Vein endothelial cell (primary cell): Measurements from ENCODE around the gene ANKRD12. TPM values are rescaled to one million over a fixed set of nuclear protein-coding genes. Genes with fewer than 3 reads are reported as not detected.

Experiments
- small RNA-seq: library from RNA; depleted of rRNA; stranded (forward); fragments of <200 nt; gene quantifications from one replicate; pipeline ENCODE3, GENCODE V24; 2012
- total RNA-seq: library from RNA; depleted of rRNA; stranded (reverse); fragments of >200 nt; gene quantifications from 2 replicates; pipeline ENCODE4 v1.2.3, GENCODE V29; 2012

The ANKRD12 gene
- total RNA-seq, result 21.9 and 26.5 TPM in 2 replicates

DNA sequence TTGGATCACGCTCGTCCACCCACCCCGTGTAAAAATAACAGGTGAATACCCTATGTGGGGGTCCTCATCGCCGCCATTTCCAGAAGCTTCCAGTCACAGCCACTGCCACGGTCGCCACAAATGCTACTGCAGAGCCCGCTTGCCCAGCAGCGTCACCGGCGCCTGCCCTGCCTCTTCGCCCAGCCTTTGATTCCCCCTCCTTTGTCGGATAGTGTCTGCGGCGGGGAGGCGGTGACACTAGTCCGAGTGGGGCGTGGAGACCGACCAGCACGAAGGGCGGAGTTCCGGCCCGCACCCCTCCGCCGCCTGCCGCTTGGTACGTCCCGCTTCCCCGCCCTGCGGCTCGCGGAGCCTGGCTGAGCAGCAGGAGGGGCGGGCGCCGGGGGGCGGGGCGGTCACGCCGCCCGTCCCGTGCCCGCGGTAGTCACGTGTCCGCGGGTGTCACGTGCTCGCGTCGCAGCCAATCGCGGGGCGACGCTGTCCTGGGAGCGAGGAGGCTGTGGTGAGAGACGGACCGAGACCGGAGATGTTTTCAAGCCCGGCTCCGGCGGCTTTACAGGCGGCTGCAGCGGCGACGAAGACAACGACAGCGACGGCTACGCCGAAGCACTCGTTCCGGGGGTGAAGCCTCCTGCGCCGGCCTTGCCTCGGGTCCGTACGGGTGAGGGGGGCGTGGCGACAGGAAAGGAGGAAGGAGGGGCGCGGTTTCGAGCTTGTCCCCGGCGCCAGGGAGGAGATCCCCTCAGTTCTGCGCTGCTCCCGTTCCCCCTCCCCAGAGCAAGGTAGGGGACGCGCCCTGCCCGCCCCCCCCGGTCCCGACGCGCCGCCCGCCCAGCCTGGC is at the start of gene ANKRD12:
Gene ANKRD12 (plus strand): TSS at position 467 of the 841 bp plus-strand sequence. CDS start 45,652 bp downstream, outside the sequence.

DNA sequence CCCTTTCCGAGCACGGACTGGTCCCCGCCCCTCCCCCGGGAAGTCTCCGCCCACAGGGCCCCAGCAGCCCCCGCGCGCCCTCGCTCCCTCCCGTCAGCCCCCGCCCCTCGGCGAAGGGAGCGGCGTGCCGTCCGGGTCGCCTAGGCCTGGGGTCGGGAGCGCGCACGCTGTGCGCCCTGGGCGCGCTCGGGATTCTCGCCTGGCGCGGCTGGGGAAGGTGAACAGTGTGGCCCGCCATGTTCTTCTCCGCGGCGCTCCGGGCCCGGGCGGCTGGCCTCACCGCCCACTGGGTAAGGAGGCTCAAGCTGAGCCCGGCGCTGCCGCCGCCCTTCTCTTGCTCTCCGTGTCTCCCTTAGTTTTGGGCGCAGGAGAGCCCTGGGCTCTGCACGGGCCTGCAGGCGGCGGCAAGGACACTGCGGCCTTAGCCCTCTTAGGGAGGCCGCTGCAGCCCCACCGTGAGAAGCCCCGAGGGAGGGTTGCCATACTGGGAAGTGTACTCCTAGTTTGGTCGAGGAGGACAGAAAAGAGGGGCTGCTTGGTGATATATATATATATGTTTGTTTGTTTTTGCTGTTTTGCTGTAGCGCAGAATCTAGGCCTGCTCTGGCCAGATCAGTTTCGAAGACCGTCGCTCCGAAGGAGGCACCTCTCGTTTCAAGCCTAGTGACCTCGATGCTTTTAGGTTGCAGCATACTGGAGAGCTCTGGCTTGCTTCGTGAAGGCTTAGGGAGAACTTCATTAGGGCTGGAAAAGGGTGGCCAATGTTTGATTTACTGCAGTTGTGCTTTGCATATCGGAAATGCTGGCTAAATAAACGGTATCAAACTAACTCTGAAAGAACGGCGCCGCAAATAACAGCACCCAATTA is 33.8 kb upstream of the ANKRD12 start, which contains the start of gene NDUFV2:
Gene NDUFV2 (plus strand): TSS at position 192 of the 868 bp plus-strand sequence. CDS start 45 bp downstream, at position 237.

DNA sequence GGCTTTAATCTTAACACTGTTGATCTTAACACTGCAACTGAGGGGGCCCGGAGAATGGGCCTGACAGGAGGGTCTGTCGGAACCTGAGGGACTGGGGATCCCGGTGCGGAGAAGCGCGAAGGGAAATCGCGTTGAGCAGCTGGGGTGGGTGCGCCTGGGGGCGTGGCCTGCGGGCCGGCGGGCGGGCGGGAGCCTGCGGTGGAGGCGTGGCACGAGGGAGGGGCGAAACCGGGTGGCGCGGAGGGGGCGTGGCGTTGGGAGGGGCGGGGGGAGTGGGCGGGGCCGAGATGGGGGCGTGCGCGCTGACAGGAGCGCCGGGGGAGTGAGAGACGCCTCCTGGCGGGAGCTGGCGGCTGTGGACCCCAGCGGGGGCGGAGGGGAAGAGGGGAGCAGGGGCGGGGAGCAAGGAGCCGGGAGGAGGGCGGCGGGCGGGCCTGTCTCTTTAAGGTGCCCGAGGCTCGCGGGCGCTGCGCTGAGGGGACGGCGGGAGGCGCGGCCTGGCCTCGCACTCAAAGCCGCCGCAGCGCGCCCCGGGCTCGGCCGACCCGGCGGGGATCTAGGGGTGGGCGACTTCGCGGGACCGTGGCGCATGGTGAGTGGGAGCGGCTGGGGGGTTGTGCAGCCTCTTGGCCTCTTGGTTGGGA is 197.9 kb downstream of the ANKRD12 start, which contains the start of gene TWSG1:
Gene TWSG1 (plus strand): TSS at position 445 of the 644 bp plus-strand sequence. CDS start 2,457 bp downstream, outside the sequence.

Small RNA genes within 50 kb of the gene (small RNA-seq; reads per million reads assigned to genes)
- gene RF00019, result not detected

Other genes with a start within 250 kb of the ANKRD12 start
- 141 and 154 TPM in 2 replicates for gene NDUFV2, start 34.1 kb upstream of the ANKRD12 start, total RNA-seq
- 83.3 and 103 TPM in 2 replicates for gene TWSG1, start 198.0 kb downstream of the ANKRD12 start, total RNA-seq